HFFc6 (cell line): Measurements from ENCODE around the gene CDK13. TPM values are rescaled to one million over a fixed set of nuclear protein-coding genes. Genes with fewer than 3 reads are reported as not detected.

Source experiments
- DNase-seq: peaks from one replicate; pipeline ENCODE4 v3.0.0-alpha.2; 2018
- H3K27ac Mint-ChIP-seq: 2 replicates; pipeline ENCODE4 v1.8.0; 2020; ENCODE audit warnings: mild to moderate bottlenecking, mixed read lengths
- H3K27me3 Mint-ChIP-seq: 2 replicates; pipeline ENCODE4 v1.8.0; 2021; ENCODE audit warnings: mild to moderate bottlenecking, moderate library complexity, mixed read lengths; ENCODE audit not compliant: insufficient read depth
- H3K36me3 Mint-ChIP-seq: 2 replicates; pipeline ENCODE4 v1.8.0; 2021; ENCODE audit warnings: low read depth, mixed read lengths
- H3K4me1 Mint-ChIP-seq: 2 replicates; pipeline ENCODE4 v1.8.0; 2020; ENCODE audit warnings: low read depth, mixed read lengths
- H3K4me3 Mint-ChIP-seq: 2 replicates; pipeline ENCODE4 v1.8.0; 2020; ENCODE audit warnings: mild to moderate bottlenecking, moderate library complexity, mixed read lengths
- H3K9me3 Mint-ChIP-seq: 2 replicates; pipeline ENCODE4 v1.8.0; 2020; ENCODE audit warnings: mild to moderate bottlenecking, mixed read lengths
- total RNA-seq, 6 experiments: library from RNA; stranded (reverse); fragmentation: NEBNext Ultra II Directional; extraction: Animal tissue kit (Norgen Biotek cat#: 25700); gene quantifications; 2 replicates in 1 of 6; 3 replicates in 5 of 6; pipeline ENCODE4 v1.2.3, GENCODE V29; 2021
- TF ChIP-seq, protein P1 (sequence below): fragments of 200-600 bp; sonication (generic); IDR thresholded peaks from 2 replicates; pipeline ENCODE4 v1.5.0; 2021; ENCODE audit warnings: antibody characterized with exemption, mild to moderate bottlenecking

Gene CDK13
- total RNA-seq, 6 experiments from 2014 or later: 28.8 to 31.7 (median 30.2) TPM

DNA sequence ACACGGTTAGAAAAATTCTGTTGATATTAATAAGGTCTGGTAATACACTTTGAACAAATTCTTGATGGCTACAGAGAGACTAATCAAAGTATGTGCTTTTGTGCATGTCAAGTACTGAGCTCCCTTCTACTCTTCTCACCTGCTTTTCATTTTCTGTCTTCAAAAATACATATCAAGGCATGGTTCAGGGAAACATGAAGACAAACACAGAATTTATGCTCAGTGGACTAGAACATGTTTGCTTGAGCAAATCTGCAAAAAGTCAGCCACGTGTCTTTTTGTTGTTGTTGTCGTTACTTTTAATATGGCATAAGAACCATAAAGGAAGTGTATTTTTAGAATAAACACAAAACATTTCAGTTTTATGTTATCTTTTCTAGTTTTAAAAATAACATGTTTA, 21.9 kb downstream of the CDK13 start:
- H3K27me3 Mint-ChIP-seq: no peaks in the 10 kb centered on the region
- peaks cover 10% of the 10 kb centered on the region for H3K36me3 Mint-ChIP-seq
- no peak overlapping the region for H3K27ac Mint-ChIP-seq
- no peaks in the 10 kb centered on the region for H3K9me3 Mint-ChIP-seq
- TF ChIP-seq, protein P1, sequence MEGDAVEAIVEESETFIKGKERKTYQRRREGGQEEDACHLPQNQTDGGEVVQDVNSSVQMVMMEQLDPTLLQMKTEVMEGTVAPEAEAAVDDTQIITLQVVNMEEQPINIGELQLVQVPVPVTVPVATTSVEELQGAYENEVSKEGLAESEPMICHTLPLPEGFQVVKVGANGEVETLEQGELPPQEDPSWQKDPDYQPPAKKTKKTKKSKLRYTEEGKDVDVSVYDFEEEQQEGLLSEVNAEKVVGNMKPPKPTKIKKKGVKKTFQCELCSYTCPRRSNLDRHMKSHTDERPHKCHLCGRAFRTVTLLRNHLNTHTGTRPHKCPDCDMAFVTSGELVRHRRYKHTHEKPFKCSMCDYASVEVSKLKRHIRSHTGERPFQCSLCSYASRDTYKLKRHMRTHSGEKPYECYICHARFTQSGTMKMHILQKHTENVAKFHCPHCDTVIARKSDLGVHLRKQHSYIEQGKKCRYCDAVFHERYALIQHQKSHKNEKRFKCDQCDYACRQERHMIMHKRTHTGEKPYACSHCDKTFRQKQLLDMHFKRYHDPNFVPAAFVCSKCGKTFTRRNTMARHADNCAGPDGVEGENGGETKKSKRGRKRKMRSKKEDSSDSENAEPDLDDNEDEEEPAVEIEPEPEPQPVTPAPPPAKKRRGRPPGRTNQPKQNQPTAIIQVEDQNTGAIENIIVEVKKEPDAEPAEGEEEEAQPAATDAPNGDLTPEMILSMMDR: no peak
- peaks cover 37% of the 10 kb centered on the region for H3K4me1 Mint-ChIP-seq
- DNase-seq: no peak
- H3K4me3 Mint-ChIP-seq: no peak overlapping the region

- no peaks in the 10 kb centered on the region for H3K9me3 Mint-ChIP-seq
- H3K27ac Mint-ChIP-seq: no peak overlapping the region
- H3K27me3 Mint-ChIP-seq: no peaks in the 10 kb centered on the region
- TF ChIP-seq, protein P1: no peak
- DNase-seq: no peak
- no peak overlapping the region for H3K4me3 Mint-ChIP-seq
- no peaks in the 10 kb centered on the region for H3K36me3 Mint-ChIP-seq
- peaks cover 28% of the 10 kb centered on the region for H3K4me1 Mint-ChIP-seq
These were observed 23.7 kb downstream of the CDK13 start for GRCh38 chr7:39973801-39974200.

GRCh38 chr7:39978230-39978934, 28.3 kb downstream of the CDK13 start:
- Mint-ChIP-seq H3K4me3 (no peak overlapping the region), H3K9me3 (no peaks in the 10 kb centered on the region), H3K27me3 (no peaks in the 10 kb centered on the region), H3K36me3 (no peaks in the 10 kb centered on the region; the same call in 1 of the 2 replicates), H3K4me1 (no peaks in the 10 kb centered on the region), H3K27ac (no peak overlapping the region)
- no peak for DNase-seq
- TF ChIP-seq, protein P1: no peak

- TF ChIP-seq, protein P1: no peak
- DNase-seq: no peak
- H3K27me3 Mint-ChIP-seq: no peaks in the 10 kb centered on the region
- H3K27ac Mint-ChIP-seq: no peak overlapping the region
- H3K36me3 Mint-ChIP-seq: no peaks in the 10 kb centered on the region; the same call in 1 of the 2 replicates
- peaks cover 5% of the 10 kb centered on the region; the same call in 1 of the 2 replicates for H3K4me1 Mint-ChIP-seq
- H3K9me3 Mint-ChIP-seq: no peaks in the 10 kb centered on the region
- no peak overlapping the region for H3K4me3 Mint-ChIP-seq
These were observed 29.5 kb downstream of the CDK13 start for GRCh38 chr7:39979406-39980073.

- Mint-ChIP-seq H3K4me1 (peaks cover 23% of the 10 kb centered on the region), H3K36me3 (peaks cover 15% of the 10 kb centered on the region)
- TF ChIP-seq, protein P1: no peak
These were observed 35.4 kb downstream of the CDK13 start for GRCh38 chr7:39985398-39985918.

More at GRCh38 chr7:39985398-39985918, 35.4 kb downstream of the CDK13 start:
- Mint-ChIP-seq H3K27ac (no peak overlapping the region), H3K4me3 (no peak overlapping the region), H3K27me3 (no peaks in the 10 kb centered on the region), H3K9me3 (no peaks in the 10 kb centered on the region)
- no peak for DNase-seq
